Right lobe of liver (tissue), 6 donors: ENCODE measurements around the gene LRFN5. TPM values are rescaled to one million over a fixed set of nuclear protein-coding genes. Genes with fewer than 3 reads are reported as not detected.
"Not testable (repeated sequence)": the region's sequence is repeated elsewhere in the genome, so short reads cannot be mapped to it uniquely, and the experiment has no call there.

Source experiments
- ATAC-seq, 4 donors: fragments of 200-7000 bp; cut with Tn5 transposase; one replicate each; pipeline ENCODE4 v1.9.1; 2020; ENCODE audit warnings: mild to moderate bottlenecking in 4 of 4, moderate library complexity in 4 of 4
- DNase-seq, 3 donors: peaks; one replicate each; pipeline ENCODE4 v3.0.0-alpha.2; 2020
- H3K27ac ChIP-seq, 3 donors: fragments of 200-600 bp; one replicate each; pipeline ENCODE4 v1.8.0; 2022
- H3K27me3 ChIP-seq, 2 donors: fragments of 200-600 bp; one replicate each; pipeline ENCODE4 v1.8.0; 2022
- H3K36me3 ChIP-seq, 4 donors: fragments of 200-600 bp; sonication (generic) in 1 of 4; one replicate each; pipeline versions ENCODE4 v1.5.1 to v1.8.0; 2017 to 2022; ENCODE audit warnings: control low read depth in 1 of 4
- H3K4me1 ChIP-seq, 4 donors: fragments of 200-600 bp; sonication (generic) in 1 of 4; one replicate each; pipeline versions ENCODE4 v1.5.1 to v1.8.0; 2017 to 2022; ENCODE audit warnings: control low read depth in 1 of 4
- H3K4me3 ChIP-seq, 3 donors: fragments of 200-600 bp; one replicate each; pipeline ENCODE4 v1.8.0; 2022
- H3K9me3 ChIP-seq, 4 donors: fragments of 200-600 bp; sonication (generic) in 1 of 4; one replicate each; pipeline versions ENCODE4 v1.5.1 to v1.8.0; 2017 to 2022; ENCODE audit warnings: control low read depth in 1 of 4
- CTCF ChIP-seq, 4 donors: fragments of 200-600 bp in 3 of 4; fragments of 450-650 bp in 1 of 4; IDR thresholded peaks; one replicate each; pipeline versions ENCODE4 v1.5.1 to v1.8.0; 2016 to 2022; ENCODE audit warnings: antibody characterized with exemption in 4 of 4, mild to moderate bottlenecking in 2 of 4
- POLR2A ChIP-seq: fragments of 450-650 bp; IDR thresholded peaks from one replicate; pipeline ENCODE4 v1.6.1; 2017; ENCODE audit warnings: antibody characterized with exemption, mild to moderate bottlenecking
- WGBS: methylation state at CpG from one replicate; pipeline ENCODE4 v1.1.6; 2018; ENCODE audit warnings: low coverage, low lambda C conversion rate; ENCODE audit not compliant: insufficient coverage; ENCODE audit errors: missing lambda C conversion rate; 5-methylcytosine and 5-hydroxymethylcytosine counted together
- intact Hi-C, 2 donors: fragments of 100-400 bp; cut with DNase I; formaldehyde crosslinking; loops; one replicate each; pipeline versions ENCODE4 v1.11.2 to v1.14.1; 2022
- total RNA-seq, 6 experiments: library from RNA; depleted of rRNA in 2 of 6; stranded (reverse); fragments of >200 nt in 2 of 6; fragmentation: NEBNext Ultra II Directional in 3 of 6; extraction: Animal tissue kit (Norgen Biotek cat#: 25700) in 3 of 6; gene quantifications; one replicate each; pipeline versions ENCODE4 v1.1.0 to v1.2.4, GENCODE V29; 2016 to 2023
- donor health status: DM: no; HTN: yes; CAD: no.
- donor health status: DM: no; HTN: no; CAD: no.
- donor health status: DM: no; HTN: no; CAD: no.
- donor health status: DM: no; HTN: yes; CAD: no.
- donor health status: DM: no; HTN: yes; CAD: no.

Gene LRFN5
- total RNA-seq, 6 experiments from 2014 or later = not detected

- ATAC-seq = no peak
- Histone ChIP-seq H3K36me3 (no peaks in the 10 kb centered on the region), H3K4me1 (no peaks in the 10 kb centered on the region), H3K27ac (no peak overlapping the region), H3K27me3 (no peaks in the 10 kb centered on the region), H3K4me3 (no peak overlapping the region), H3K9me3 (no peaks in the 10 kb centered on the region)
- WGBS = 80% methylated on average over 9 of the region's 9 CpGs
- no peak for DNase-seq
- intact Hi-C loops = no loop called here
- TF ChIP-seq CTCF (IDR thresholded peaks at IDR 0.05) (no peak), POLR2A (no peak)
Observed at GRCh38 chr14:41905394-41905964, 298.8 kb downstream of the LRFN5 start.

- H3K36me3 ChIP-seq, DNase-seq, H3K4me1 ChIP-seq, H3K4me3 ChIP-seq, ATAC-seq, intact Hi-C loops, H3K27me3 ChIP-seq, H3K27ac ChIP-seq, H3K9me3 ChIP-seq: not testable (repeated sequence)
- WGBS = 88% methylated on average over 2 of the region's 12 CpGs
Observed at GRCh38 chr14:41911155-41911554, 304.5 kb downstream of the LRFN5 start.

GRCh38 chr14:41913398-41913797, 306.7 kb downstream of the LRFN5 start:
- no peak overlapping the region for H3K4me3 ChIP-seq
- no peak overlapping the region for H3K27ac ChIP-seq
- intact Hi-C loops = no loop called here
- no peak for DNase-seq
- no peaks in the 10 kb centered on the region for H3K27me3 ChIP-seq
- ATAC-seq = no peak
- H3K36me3 ChIP-seq = no peaks in the 10 kb centered on the region
- no peak for TF ChIP-seq POLR2A
- TF ChIP-seq CTCF (IDR thresholded peaks at IDR 0.05) = no peak
- 51% methylated on average over 2 of the region's 2 CpGs for WGBS
- no peaks in the 10 kb centered on the region for H3K4me1 ChIP-seq
- H3K9me3 ChIP-seq = no peaks in the 10 kb centered on the region

- Histone ChIP-seq H3K9me3 (no peaks in the 10 kb centered on the region), H3K27ac (no peak overlapping the region), H3K27me3 (no peaks in the 10 kb centered on the region), H3K36me3 (no peaks in the 10 kb centered on the region), H3K4me3 (no peak overlapping the region), H3K4me1 (no peaks in the 10 kb centered on the region)
- ATAC-seq (no peak), DNase-seq (no peak)
- TF ChIP-seq CTCF (IDR thresholded peaks at IDR 0.05) (no peak), POLR2A (no peak)
- intact Hi-C loops = no loop called here
Observed at GRCh38 chr14:41915732-41916131, 309.1 kb downstream of the LRFN5 start.

- TF ChIP-seq POLR2A (no peak), CTCF (IDR thresholded peaks at IDR 0.05) (no peak)
- ATAC-seq = no peak
- intact Hi-C loops = no loop called here
Observed at GRCh38 chr14:41916313-41916712, 309.6 kb downstream of the LRFN5 start.

More at GRCh38 chr14:41916313-41916712, 309.6 kb downstream of the LRFN5 start:
- Histone ChIP-seq H3K36me3 (no peaks in the 10 kb centered on the region), H3K4me3 (no peak overlapping the region), H3K9me3 (no peaks in the 10 kb centered on the region), H3K27me3 (no peaks in the 10 kb centered on the region), H3K27ac (no peak overlapping the region), H3K4me1 (no peaks in the 10 kb centered on the region)
- no peak for DNase-seq
